Keratinocyte (primary cell): ENCODE measurements around the gene CCAR1.
"Not testable (repeated sequence)": the region's sequence is repeated elsewhere in the genome, so short reads cannot be mapped to it uniquely, and the experiment has no call there.

ENCODE experiments used
- CTCF ChIP-seq, 3 experiments: IDR thresholded peaks in 1 of 3; conservative IDR thresholded peaks in 1 of 3; optimal IDR thresholded peaks in 1 of 3; 2 replicates in 2 of 3; 3 replicates in 1 of 3; pipeline versions ENCODE3 to v1.5.1; 2011; ENCODE audit warnings: low read length in 3 of 3, mild to moderate bottlenecking in 3 of 3, moderate library complexity in 2 of 3, control low read depth in 1 of 3, inconsistent platforms in 1 of 3; ENCODE audit not compliant: insufficient read depth in 2 of 3; ENCODE audit errors: extremely low read depth in 1 of 3
- EZH2 ChIP-seq: IDR thresholded peaks from one replicate; pipeline ENCODE4 v1.6.1; 2012; ENCODE audit warnings: inconsistent platforms, mild to moderate bottlenecking, low read length, moderate library complexity

- not testable (repeated sequence) for TF ChIP-seq CTCF (optimal IDR thresholded peaks at IDR 0.05 in 1 of 3, IDR thresholded peaks at IDR 0.05 in 1 of 3, conservative IDR thresholded peaks at IDR 0.05 in 1 of 3; ENCODE audit: extremely low read depth in 1 of 3, insufficient read depth in 2 of 3, low read length in 3 of 3); EZH2
Measured at GRCh38 chr10:68713065-68713464, 8.0 kb upstream of the CCAR1 start.
